Hematopoietic multipotent progenitor cell (in vitro differentiated cells): ENCODE results near the gene COL4A2. TPM values are rescaled to one million over a fixed set of nuclear protein-coding genes. Genes with fewer than 3 reads are reported as not detected.
"Not testable (repeated sequence)": the region's sequence is repeated elsewhere in the genome, so short reads cannot be mapped to it uniquely, and the experiment has no call there.

Source experiments
- DNase-seq, 3 donors: peaks; one replicate each; pipeline ENCODE4 v3.0.0-alpha.2; 2011 to 2015; ENCODE audit warnings: low read depth in 2 of 3, low spot score in 2 of 3
- total RNA-seq: library from RNA; depleted of rRNA; stranded (reverse); fragments of >200 nt; gene quantifications from one replicate; pipeline ENCODE4 v1.2.3, GENCODE V29; 2012

The COL4A2 gene
- total RNA-seq, 1 donor: 0.27 TPM

- no peak for DNase-seq
Measured at GRCh38 chr13:110374431-110375370, 67.6 kb downstream of the COL4A2 start.

- DNase-seq: no peak
Measured at GRCh38 chr13:110376120-110376519, 69.0 kb downstream of the COL4A2 start.

- DNase-seq: no peak
Measured at GRCh38 chr13:110377178-110377825, 70.2 kb downstream of the COL4A2 start.

GRCh38 chr13:110377826-110378201 is 70.7 kb downstream of the COL4A2 start:
- DNase-seq: no peak

- DNase-seq: no peak
Measured at GRCh38 chr13:110379358-110379757, 72.3 kb downstream of the COL4A2 start.

- no peak for DNase-seq
Measured at GRCh38 chr13:110379905-110380341, 72.8 kb downstream of the COL4A2 start.

- no peak for DNase-seq
Measured at GRCh38 chr13:110380359-110381028, 73.4 kb downstream of the COL4A2 start.

- no peak for DNase-seq
Measured at GRCh38 chr13:110381029-110381360, 73.9 kb downstream of the COL4A2 start.

GRCh38 chr13:110382229-110382628 is 75.1 kb downstream of the COL4A2 start:
- DNase-seq: no peak

- no peak for DNase-seq
Measured at GRCh38 chr13:110382830-110383229, 75.7 kb downstream of the COL4A2 start.

- peak in 2 of 3 donors; percentile 14 to 71 for DNase-seq
Measured at GRCh38 chr13:110387451-110388107, 80.5 kb downstream of the COL4A2 start.

GRCh38 chr13:110388108-110388943 is 81.2 kb downstream of the COL4A2 start:
- no peak for DNase-seq

GRCh38 chr13:110390567-110390966 is 83.5 kb downstream of the COL4A2 start:
- no peak for DNase-seq

- no peak for DNase-seq
Measured at GRCh38 chr13:110391273-110391672, 84.2 kb downstream of the COL4A2 start.

GRCh38 chr13:110392510-110393240 is 85.6 kb downstream of the COL4A2 start:
- peak in 1 of 3 donors; percentile 19 for DNase-seq

GRCh38 chr13:110393761-110394160 is 86.7 kb downstream of the COL4A2 start:
- no peak for DNase-seq

- no peak for DNase-seq
Measured at GRCh38 chr13:110394371-110394841, 87.3 kb downstream of the COL4A2 start.

GRCh38 chr13:110395616-110396015 is 88.5 kb downstream of the COL4A2 start:
- DNase-seq: not testable (repeated sequence)

- no peak for DNase-seq
Measured at GRCh38 chr13:110396476-110396875, 89.4 kb downstream of the COL4A2 start.
